A204.1 (cell line): ENCODE data around the gene CCDC60.

Source experiments
- FAIRE-seq: peaks from 2 replicates; lab custom pipeline; 2012; peaks lifted over from hg19 to GRCh38; lab: Jason Lieb, UNC

The CCDC60 gene

DNA sequence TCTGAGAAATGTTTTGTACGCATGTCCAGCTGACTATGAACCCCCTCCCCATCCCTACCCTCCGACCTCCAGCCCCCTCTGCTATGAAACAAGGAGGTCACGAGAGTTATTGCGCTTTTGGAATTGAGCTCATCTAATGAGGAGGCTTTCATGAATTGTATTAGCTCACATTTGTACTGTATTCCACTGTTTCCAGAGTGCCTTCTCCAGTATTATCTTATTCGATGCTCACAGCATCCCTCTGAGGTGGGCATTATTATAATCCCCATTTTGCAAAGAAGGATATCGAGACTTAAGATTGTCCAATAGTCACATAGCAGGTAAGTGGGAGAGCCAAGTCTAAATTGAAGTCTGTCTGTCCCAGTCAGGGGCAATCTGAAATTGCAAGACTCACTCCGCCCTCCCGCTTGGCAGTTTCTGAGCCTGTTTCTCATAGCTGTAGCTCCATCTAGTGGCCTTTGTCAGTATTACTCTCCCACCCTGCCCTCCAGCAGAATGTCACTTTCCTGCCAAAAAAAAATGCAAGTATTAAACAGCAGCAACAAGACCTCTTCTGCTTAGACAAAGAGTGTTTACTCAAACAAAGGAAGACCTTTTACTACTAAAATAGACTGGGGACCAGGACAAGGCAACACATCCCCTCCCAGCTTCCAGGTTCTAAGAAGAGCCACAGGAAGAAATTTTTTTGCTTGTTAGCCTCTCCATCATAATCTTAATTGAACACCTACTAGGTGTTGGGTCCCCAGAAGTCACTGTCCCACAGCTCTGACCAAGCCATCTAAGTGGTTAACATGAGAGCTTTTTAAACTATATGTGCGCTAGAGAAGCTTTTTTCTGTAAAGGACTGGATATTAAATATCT lies 210.5 kb downstream of the CCDC60 start:
- FAIRE-seq: no peak

DNA sequence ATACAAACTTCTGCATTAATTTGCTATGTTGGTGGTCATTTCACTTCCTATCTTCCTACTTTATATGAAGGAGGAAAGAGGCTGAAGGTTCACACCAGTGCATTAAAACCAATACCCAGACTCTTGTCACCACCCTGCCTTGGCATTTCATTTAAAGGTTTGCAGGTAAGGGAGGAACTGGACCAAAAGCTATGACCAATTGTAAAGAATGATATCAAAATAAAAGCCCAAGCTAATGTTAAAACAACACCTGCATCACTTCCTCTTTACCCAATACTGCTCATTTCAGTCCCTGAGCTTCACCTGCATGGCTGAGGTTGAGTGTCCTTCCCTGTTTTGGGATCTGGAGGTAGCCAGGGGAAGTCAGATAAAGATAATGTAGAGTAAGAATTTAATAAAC lies 211.8 kb downstream of the CCDC60 start:
- FAIRE-seq: no peak

DNA sequence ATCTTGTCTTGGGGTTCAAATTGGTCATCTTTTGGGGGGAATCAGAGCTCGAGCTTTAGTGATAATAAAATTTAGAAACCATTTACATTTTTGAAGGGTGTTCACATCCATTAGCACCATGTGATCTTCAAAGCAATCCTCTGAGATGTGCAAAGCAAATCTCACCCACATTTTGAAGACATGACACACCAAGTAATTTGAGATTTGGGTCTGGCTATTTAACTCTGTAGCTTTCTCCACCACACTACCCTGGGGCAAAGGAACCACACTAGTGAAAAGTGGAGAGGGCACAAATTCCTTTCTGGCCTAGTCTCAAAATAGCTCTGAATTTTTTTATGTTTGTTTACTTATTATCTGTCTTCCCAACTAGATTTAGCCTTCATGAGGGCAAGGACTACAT lies 212.5 kb downstream of the CCDC60 start:
- no peak for FAIRE-seq

DNA sequence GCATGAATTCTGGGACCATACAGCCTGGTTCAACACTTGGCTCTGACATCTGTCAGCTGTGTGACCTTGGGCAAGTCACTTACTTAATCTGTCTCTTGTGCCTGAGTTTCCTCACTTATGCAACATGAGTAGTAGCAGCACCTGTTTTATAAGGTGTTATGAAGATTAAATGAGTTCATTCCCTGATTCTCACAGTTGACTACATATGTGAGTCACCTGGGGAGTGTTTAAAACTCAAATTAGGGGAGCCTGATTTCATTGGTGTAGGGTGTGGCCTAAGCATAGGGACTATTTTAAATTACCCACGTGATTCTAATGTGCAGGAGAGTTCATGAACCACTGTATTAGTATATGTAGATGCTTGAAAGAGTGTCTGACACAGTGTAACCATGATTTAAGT lies 222.3 kb downstream of the CCDC60 start:
- no peak for FAIRE-seq

DNA sequence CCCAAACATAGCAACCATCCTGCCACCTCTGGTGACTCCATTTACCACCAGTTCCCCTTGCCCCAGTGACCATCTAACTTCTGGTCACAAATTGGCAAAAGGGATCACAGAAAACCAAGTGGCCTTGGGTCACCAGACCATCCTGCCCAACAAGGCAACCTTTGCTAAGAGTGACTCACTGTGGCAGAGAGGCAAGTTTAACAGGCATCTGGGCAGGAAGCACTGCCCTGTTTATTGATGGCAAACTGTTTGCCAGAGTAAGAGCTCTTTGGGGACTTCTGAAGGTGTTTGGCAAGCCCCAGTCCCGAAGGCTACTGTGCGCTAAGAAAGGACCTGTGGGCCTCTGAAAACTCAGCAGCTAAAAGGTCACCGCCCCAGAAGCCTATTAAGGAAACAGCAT lies 230.9 kb downstream of the CCDC60 start:
- FAIRE-seq: no peak

DNA sequence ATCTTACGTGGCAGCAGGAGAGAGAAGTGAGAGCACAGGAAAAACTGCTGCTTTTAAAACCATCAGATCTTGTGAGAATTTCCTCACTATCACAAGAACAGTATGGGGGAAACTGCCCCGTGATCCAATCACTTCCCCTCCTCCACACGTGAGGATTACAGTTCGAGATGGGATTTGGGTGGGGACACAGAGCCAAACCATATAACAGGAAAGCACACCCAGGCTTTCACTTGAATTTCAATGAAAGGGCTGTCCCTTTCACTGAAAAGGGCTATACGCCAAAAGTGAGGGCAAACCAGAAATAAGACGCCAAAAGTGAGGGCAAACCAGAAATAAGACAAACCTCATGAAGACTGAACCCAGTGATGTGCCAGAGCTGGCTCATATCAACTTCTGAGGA lies 236.2 kb downstream of the CCDC60 start:
- FAIRE-seq: no peak

DNA sequence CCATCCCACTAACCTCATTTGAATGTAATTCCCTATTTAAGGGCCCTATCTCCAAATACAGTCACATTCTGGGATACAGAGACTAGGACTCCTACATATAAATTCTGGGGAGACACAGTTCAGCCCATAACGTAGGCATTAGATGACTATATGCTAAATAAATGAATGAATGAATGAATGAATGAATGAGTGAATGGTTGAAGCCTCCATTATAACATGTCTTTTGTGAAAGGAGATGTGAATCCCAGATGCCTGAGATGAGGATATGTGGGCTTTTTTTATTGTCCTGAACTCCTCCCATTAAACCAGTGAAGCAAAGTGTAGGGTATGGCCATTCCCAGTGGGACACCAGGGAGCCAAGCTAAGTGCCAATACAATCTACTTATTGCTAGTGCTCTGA lies 238.6 kb downstream of the CCDC60 start:
- FAIRE-seq: no peak

DNA sequence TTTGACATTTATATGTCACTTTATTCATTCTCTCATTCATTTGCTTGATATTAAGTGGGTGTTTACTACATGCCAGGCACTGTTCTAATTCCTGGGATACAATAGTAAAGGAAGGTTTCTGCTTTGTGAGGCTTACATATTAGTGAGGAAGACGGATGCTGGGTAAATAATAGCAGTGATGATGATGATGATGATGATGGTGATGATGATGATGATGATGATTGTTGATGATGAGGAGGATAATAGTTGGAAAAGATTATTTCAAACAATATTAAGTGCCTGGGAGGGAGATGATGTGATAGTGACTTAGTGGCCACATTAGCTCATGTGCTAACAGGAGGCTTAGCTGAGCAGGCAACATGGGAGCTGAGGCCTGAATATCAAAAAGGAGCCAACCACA lies 239.7 kb downstream of the CCDC60 start:
- no peak for FAIRE-seq

DNA sequence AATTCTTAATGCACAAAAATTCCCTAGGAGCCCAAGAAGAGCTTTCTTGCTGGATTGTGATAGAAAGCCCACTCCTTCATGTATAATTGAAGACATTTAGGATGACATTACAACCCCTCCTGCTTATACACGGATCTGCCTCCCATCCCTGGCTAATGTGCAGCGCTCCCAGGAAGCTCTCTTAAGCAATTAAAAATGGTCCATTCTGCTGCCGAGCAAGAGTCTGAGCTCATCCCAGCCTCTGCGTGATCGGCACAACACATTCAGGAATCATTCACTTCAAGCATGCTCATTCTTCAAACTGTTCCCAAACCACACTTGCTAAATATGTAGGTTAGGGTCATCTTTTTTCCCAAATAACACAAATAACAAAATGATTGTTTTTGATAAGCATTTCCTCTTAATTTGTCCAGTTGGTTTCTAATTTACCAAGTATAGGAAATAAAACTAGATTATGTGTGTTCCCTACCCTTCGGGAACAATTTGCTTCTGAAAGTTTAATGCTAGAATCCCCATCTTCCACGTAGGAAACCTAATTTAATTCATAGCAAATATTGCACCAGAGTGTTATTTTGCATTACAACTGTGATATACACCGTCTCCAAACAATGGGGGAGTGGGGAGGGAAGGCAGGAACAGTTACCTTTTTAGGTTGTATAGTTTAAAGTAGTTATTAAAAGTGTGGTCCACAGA lies 241.7 kb downstream of the CCDC60 start:
- FAIRE-seq: no peak

DNA sequence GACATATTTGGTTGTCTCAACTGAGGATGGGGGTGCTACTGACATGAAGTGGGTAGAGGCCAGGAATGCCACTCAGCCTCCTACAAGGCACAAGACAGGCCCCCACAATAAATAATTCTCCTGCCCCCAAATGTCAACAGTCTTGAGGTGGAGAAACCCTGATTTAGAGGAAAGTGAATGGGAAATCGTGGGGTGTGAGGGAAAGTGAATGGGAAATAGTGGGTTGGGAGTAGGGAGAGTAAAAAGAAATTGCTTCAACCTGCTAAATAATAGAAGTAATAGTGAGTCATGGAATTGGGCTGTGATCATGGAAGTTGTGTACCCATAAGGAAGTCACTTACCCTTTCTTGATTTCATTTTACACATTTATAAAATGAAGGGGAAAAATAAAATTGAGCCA lies 242.4 kb downstream of the CCDC60 start:
- no peak for FAIRE-seq

DNA sequence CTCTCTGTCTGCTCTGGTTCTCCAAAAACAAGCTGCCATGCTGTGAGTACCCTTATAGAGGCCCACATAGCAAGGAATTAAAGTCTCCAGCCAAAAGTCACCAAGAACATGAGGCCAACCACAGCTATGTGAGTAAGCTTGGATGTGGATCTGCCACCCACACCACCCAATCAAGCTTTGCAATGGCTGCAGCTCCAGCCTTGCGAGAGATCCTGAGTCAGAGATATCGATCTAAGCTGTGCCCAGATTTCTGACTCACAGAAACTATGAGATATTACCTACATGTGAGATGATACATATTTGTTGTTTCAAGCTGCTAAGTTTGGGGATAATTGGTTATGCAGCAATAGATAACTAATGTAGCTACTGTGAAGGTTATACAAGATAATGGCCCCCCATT lies 243.6 kb downstream of the CCDC60 start:
- no peak for FAIRE-seq

DNA sequence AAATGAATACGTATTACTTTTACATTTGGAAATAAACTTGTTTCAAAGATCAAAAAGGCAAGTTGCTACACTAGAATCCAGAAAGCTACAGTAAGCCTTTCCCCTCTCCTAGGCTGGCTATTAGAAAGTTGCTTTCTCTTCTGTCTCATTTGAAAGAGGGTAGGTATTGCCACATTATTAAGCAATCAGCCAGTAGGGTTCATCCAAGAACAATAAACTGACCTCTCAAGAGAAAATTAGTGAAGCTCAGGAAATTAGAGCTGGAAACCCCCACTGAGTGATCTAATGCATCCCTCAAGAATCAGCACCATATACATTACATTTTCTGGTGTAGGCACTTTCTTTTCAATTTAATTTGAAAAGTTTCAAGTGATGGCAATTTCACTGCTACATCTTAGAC lies 254.6 kb downstream of the CCDC60 start:
- no peak for FAIRE-seq

DNA sequence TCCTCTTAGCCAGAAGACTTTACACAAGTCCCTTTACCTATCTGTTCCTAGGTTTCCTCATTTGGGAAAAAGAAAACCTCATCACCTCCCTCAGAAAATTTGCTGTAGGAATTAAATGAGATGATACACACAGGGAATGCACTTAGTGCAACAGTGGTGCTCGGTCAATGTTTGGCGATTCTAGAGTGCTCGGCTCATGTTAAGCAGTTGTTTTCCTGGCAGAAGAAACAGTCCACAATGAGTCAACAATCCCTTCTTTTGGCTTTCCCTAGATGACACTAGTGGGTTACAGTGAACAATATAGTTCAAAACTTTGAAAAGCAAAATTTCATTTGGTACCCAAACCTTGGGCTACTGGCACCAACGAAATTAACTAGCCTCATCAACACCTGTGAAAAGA lies 255.1 kb downstream of the CCDC60 start:
- FAIRE-seq: no peak
